ENCODE results near the gene FIBP. TPM values are rescaled to one million over a fixed set of nuclear protein-coding genes. Genes with fewer than 3 reads are reported as not detected.
A peak's percentile ranks its signal among the peaks of the same experiment; 100 is the strongest.

FIBP gene
- total and polyA plus RNA-seq, 2 of the 4 experiments (the other 2 are of a cell fraction): 141 to 182 TPM

DNA sequence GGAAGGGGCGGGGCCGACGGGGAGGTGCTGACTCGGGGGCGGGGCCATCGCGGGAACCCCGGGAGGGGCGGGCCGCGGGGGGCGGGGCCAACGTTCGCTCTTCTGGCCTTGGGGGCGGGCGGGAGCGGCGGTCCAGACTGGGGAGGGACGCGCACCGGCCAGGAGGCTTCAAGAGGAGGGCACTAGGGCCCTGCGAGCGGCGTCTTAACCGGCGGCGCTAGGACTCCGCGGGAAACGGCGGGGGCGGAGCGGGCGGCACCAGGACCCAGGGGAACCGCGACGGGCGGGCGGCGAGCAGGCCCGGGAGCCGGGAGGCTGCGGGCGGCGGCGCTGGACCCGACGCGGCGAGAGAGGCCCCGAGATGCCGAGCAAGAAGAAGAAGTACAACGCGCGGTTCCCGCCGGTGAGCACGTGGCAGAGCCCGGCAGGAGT lies 30.9 kb upstream of the FIBP start, which contains the start of gene DRAP1:
TSS of gene DRAP1 (plus strand) at position 286 of the 432 bp plus-strand sequence. CDS start at position 362, 76 bp downstream.
- Histone ChIP-seq H4K5ac (ENCODE audit: low read depth, low read length) (peak within 1 kb of the TSS; percentile 99), H2BK15ac (ENCODE audit: low read depth, low read length) (peak within 1 kb of the TSS; percentile 56), H3K79me1 (ENCODE audit: low read depth in 1 of 2, low read length in 2 of 2) (peaks cover 19 to 53% of the 10 kb centered on the region in 2 experiments), H2AK9ac (replicated peaks; ENCODE audit: low read depth, low read length, poor library complexity) (peak within 1 kb of the TSS; percentile 100), H4K8ac (ENCODE audit: low read depth in 2 of 2, low read length in 2 of 2) (peak within 1 kb of the TSS; percentile 64 to 97), H3K27me3 (ENCODE audit: control insufficient read depth, insufficient read depth, low read length) (no peaks in the 10 kb centered on the region), H2AK5ac (ENCODE audit: low read depth, low read length) (peak within 1 kb of the TSS; percentile 99), H3K9ac (ENCODE audit: low read depth, low read length) (peak within 1 kb of the TSS; percentile 100), H3K36me3 (ENCODE audit: control insufficient read depth, insufficient read depth, low read length) (peaks cover 35% of the 10 kb centered on the region), H3K27ac (ENCODE audit: insufficient read depth, low read length) (peak within 1 kb of the TSS; percentile 93), H3K9me3 (ENCODE audit: control insufficient read depth, insufficient read depth, low read length) (no peaks in the 10 kb centered on the region), H3K14ac (replicated peaks; ENCODE audit: low read depth, low read length) (peak within 1 kb of the TSS; percentile 95), H3K4ac (ENCODE audit: low read depth, low read length) (peak within 1 kb of the TSS; percentile 98), H3K56ac (ENCODE audit: extremely low read depth, insufficient read depth, low read length) (peak within 1 kb of the TSS; percentile 93), H2BK120ac (ENCODE audit: low read depth, low read length) (peak within 1 kb of the TSS; percentile 100), H2AFZ (replicated peaks; ENCODE audit: low read length, poor library complexity) (peak within 1 kb of the TSS; percentile 94), H3K4me1 (ENCODE audit: control insufficient read depth, insufficient read depth, low read length) (peaks cover 42% of the 10 kb centered on the region), H3K18ac (ENCODE audit: low read depth, low read length) (peak within 1 kb of the TSS; percentile 99), H2BK20ac (ENCODE audit: low read depth, low read length) (peak within 1 kb of the TSS; percentile 79), H3K9me1 (ENCODE audit: insufficient read depth, low read length) (peaks cover 26% of the 10 kb centered on the region), H2BK5ac (ENCODE audit: low read depth, low read length, poor library complexity, severe bottlenecking) (peak within 1 kb of the TSS; percentile 96), H3K23ac (ENCODE audit: low read depth, low read length) (peak within 1 kb of the TSS; percentile 97), H3K4me2 (ENCODE audit: low read depth, low read length) (peak within 1 kb of the TSS; percentile 96), H4K91ac (ENCODE audit: insufficient read depth, low read depth, low read length) (peak within 1 kb of the TSS; percentile 97), H4K20me1 (ENCODE audit: insufficient read depth, low read length) (peaks cover 11% of the 10 kb centered on the region), H3K4me3 (ENCODE audit: insufficient read depth, low read depth, low read length) (peak within 1 kb of the TSS; percentile 100)
- DNase-seq: peak; percentile 97
- dilution Hi-C loops (cut with HindIII; ENCODE audit: low sequenced_read_pairs, unreplicated experiment) (no loop called here), in situ Hi-C loops (cut with MboI; ENCODE audit: low sequenced_read_pairs) (no loop called here), intact Hi-C loops (cut with micrococcal nuclease) (loop anchor here (5.0 kb wide), 1 partner anchor 43 kb away; the partner anchor contains the start of gene SART1)
- CTCF ChIA-PET: no interaction called here
- peak; percentile 77; the same call in 1 of the 2 replicates for TF ChIP-seq MXI1 (IDR thresholded peaks at IDR 0.05; ENCODE audit: borderline replicate concordance, low read depth, low read length)
- peak; percentile 65 for TF ChIP-seq RCOR1 (IDR thresholded peaks at IDR 0.05; ENCODE audit: insufficient replicate concordance, low read length)
- TF ChIP-seq MAZ (IDR thresholded peaks at IDR 0.05; ENCODE audit: borderline replicate concordance, low read depth, low read length): peak; percentile 98
- TF ChIP-seq FOS (IDR thresholded peaks at IDR 0.05; ENCODE audit: low read depth, low read length): peak; percentile 42; the same call in 1 of the 2 replicates
- TF ChIP-seq CHD1 (IDR thresholded peaks at IDR 0.05; ENCODE audit: low read depth, low read length): peak; percentile 81
- no peak for TF ChIP-seq RFX5 (IDR thresholded peaks at IDR 0.05; ENCODE audit: low read depth, low read length)
- 0 out of 2 replicates have a peak, but pooled peaks have one; percentile 18 for TF ChIP-seq NFE2L2 (IDR thresholded peaks at IDR 0.05; ENCODE audit: low read depth, low read length)
- 0 out of 2 replicates have a peak, but pooled peaks have one; percentile 29 for TF ChIP-seq POLR2A (IDR thresholded peaks at IDR 0.05; ENCODE audit: low read depth, low read length)
- peak; percentile 52 for TF ChIP-seq SMC3 (IDR thresholded peaks at IDR 0.05; ENCODE audit: low read depth, low read length)
- peak; percentile 66 for TF ChIP-seq BHLHE40 (IDR thresholded peaks at IDR 0.05; ENCODE audit: low read depth, low read length)
- TF ChIP-seq MAFK (IDR thresholded peaks at IDR 0.05; ENCODE audit: low read depth, low read length): no peak
- TF ChIP-seq, protein P1, sequence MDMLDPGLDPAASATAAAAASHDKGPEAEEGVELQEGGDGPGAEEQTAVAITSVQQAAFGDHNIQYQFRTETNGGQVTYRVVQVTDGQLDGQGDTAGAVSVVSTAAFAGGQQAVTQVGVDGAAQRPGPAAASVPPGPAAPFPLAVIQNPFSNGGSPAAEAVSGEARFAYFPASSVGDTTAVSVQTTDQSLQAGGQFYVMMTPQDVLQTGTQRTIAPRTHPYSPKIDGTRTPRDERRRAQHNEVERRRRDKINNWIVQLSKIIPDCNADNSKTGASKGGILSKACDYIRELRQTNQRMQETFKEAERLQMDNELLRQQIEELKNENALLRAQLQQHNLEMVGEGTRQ (IDR thresholded peaks at IDR 0.05; ENCODE audit: low read depth, low read length): no peak
- TF ChIP-seq, protein P2, sequence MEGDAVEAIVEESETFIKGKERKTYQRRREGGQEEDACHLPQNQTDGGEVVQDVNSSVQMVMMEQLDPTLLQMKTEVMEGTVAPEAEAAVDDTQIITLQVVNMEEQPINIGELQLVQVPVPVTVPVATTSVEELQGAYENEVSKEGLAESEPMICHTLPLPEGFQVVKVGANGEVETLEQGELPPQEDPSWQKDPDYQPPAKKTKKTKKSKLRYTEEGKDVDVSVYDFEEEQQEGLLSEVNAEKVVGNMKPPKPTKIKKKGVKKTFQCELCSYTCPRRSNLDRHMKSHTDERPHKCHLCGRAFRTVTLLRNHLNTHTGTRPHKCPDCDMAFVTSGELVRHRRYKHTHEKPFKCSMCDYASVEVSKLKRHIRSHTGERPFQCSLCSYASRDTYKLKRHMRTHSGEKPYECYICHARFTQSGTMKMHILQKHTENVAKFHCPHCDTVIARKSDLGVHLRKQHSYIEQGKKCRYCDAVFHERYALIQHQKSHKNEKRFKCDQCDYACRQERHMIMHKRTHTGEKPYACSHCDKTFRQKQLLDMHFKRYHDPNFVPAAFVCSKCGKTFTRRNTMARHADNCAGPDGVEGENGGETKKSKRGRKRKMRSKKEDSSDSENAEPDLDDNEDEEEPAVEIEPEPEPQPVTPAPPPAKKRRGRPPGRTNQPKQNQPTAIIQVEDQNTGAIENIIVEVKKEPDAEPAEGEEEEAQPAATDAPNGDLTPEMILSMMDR (conservative IDR thresholded peaks at IDR 0.05; ENCODE audit: low read depth, low read length): 0 out of 2 replicates have a peak, but pooled peaks have one; percentile 10
- TF ChIP-seq, protein P3, sequence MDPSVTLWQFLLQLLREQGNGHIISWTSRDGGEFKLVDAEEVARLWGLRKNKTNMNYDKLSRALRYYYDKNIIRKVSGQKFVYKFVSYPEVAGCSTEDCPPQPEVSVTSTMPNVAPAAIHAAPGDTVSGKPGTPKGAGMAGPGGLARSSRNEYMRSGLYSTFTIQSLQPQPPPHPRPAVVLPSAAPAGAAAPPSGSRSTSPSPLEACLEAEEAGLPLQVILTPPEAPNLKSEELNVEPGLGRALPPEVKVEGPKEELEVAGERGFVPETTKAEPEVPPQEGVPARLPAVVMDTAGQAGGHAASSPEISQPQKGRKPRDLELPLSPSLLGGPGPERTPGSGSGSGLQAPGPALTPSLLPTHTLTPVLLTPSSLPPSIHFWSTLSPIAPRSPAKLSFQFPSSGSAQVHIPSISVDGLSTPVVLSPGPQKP (IDR thresholded peaks at IDR 0.05; ENCODE audit: borderline replicate concordance, low read depth, low read length): no peak
- peak; percentile 43 for TF ChIP-seq RAD21 (IDR thresholded peaks at IDR 0.05; ENCODE audit: low read length)
- no peak for TF ChIP-seq CEBPB (IDR thresholded peaks at IDR 0.05; ENCODE audit: low read depth, low read length)
- no TSS peak for BruUV-seq (replicated peaks)
- 0% methylated on average over 36 of the region's 59 CpGs; no CpG with 5 or more reads in 1 of the 2 experiments for WGBS, 2 experiments (ENCODE audit: extremely low coverage in 2 of 2, insufficient read length in 1 of 2)
- POLR2A ChIA-PET (ENCODE audit: unreplicated experiment): no interaction called here
- peak; percentile 79 for ATAC-seq (ENCODE audit: low read depth)
